BE2C (cell line): ENCODE results near the gene ZBTB9.

Experiments
- DNase-seq: peaks from one replicate; pipeline ENCODE4 v3.0.0-alpha.2; 2020
- H3K27me3 ChIP-seq: fragments of 250-450 bp; sonication (Bioruptor Pico); 2 replicates; pipeline ENCODE4 v1.5.1; 2020; ENCODE audit warnings: mild to moderate bottlenecking
- H3K36me3 ChIP-seq: fragments of 250-450 bp; sonication (Bioruptor Pico); 2 replicates; pipeline ENCODE4 v1.5.1; 2020; ENCODE audit warnings: mild to moderate bottlenecking
- H3K4me1 ChIP-seq: fragments of 250-450 bp; sonication (Bioruptor Pico); 2 replicates; pipeline ENCODE4 v1.5.1; 2020
- H3K4me3 ChIP-seq: 2 replicates; pipeline ENCODE4 v1.5.1; 2011; ENCODE audit warnings: low read depth, low read length
- H3K9me3 ChIP-seq: fragments of 250-450 bp; sonication (Bioruptor Pico); 2 replicates; pipeline ENCODE4 v1.5.1; 2020
- CTCF ChIP-seq: IDR thresholded peaks from 2 replicates; pipeline ENCODE4 v1.5.1; 2012; ENCODE audit warnings: mild to moderate bottlenecking, low read depth, low read length

ZBTB9 gene

GRCh38 chr6:33438978-33439594 lies 15.3 kb upstream of the ZBTB9 start:
- no peak for TF ChIP-seq CTCF
- Histone ChIP-seq H3K4me3 (no peak overlapping the region), H3K4me1 (no peaks in the 10 kb centered on the region), H3K27me3 (no peaks in the 10 kb centered on the region), H3K9me3 (no peaks in the 10 kb centered on the region), H3K36me3 (peaks cover 38% of the 10 kb centered on the region)
- no peak for DNase-seq

GRCh38 chr6:33439956-33440648 lies 14.3 kb upstream of the ZBTB9 start:
- Histone ChIP-seq H3K4me1 (no peaks in the 10 kb centered on the region), H3K27me3 (no peaks in the 10 kb centered on the region), H3K4me3 (no peak overlapping the region), H3K9me3 (no peaks in the 10 kb centered on the region), H3K36me3 (peaks cover 46% of the 10 kb centered on the region)
- no peak for DNase-seq
- TF ChIP-seq CTCF = no peak

- no peak for TF ChIP-seq CTCF
- peak; percentile 34 for DNase-seq
- H3K4me3 ChIP-seq = no peak overlapping the region
- no peaks in the 10 kb centered on the region for H3K27me3 ChIP-seq
- H3K9me3 ChIP-seq = no peaks in the 10 kb centered on the region
- no peaks in the 10 kb centered on the region for H3K4me1 ChIP-seq
- H3K36me3 ChIP-seq = peaks cover 44% of the 10 kb centered on the region
Measured at GRCh38 chr6:33440649-33441309, 13.6 kb upstream of the ZBTB9 start.

- TF ChIP-seq CTCF = no peak
- Histone ChIP-seq H3K36me3 (peaks cover 42% of the 10 kb centered on the region), H3K4me1 (no peaks in the 10 kb centered on the region)
Measured at GRCh38 chr6:33441457-33441856, 12.9 kb upstream of the ZBTB9 start.

GRCh38 chr6:33442283-33442682 lies 12.1 kb upstream of the ZBTB9 start:
- Histone ChIP-seq H3K4me3 (no peak overlapping the region), H3K9me3 (no peaks in the 10 kb centered on the region), H3K4me1 (no peaks in the 10 kb centered on the region), H3K36me3 (peaks cover 38% of the 10 kb centered on the region), H3K27me3 (no peaks in the 10 kb centered on the region)
- DNase-seq = no peak
- no peak for TF ChIP-seq CTCF

More at GRCh38 chr6:33441457-33441856, 12.9 kb upstream of the ZBTB9 start:
- H3K4me3 ChIP-seq = no peak overlapping the region
- DNase-seq = no peak
- no peaks in the 10 kb centered on the region for H3K9me3 ChIP-seq
- no peaks in the 10 kb centered on the region for H3K27me3 ChIP-seq

GRCh38 chr6:33443025-33443424 lies 11.4 kb upstream of the ZBTB9 start:
- no peaks in the 10 kb centered on the region for H3K27me3 ChIP-seq
- peaks cover 34% of the 10 kb centered on the region for H3K36me3 ChIP-seq
- no peak overlapping the region for H3K4me3 ChIP-seq
- no peak for TF ChIP-seq CTCF
- H3K4me1 ChIP-seq = no peaks in the 10 kb centered on the region
- DNase-seq = no peak
- no peaks in the 10 kb centered on the region for H3K9me3 ChIP-seq
